ENCODE results near the gene KIF7. TPM values are rescaled to one million over a fixed set of nuclear protein-coding genes. Genes with fewer than 3 reads are reported as not detected.
"Not testable (repeated sequence)": the region's sequence is repeated elsewhere in the genome, so short reads cannot be mapped to it uniquely, and the experiment has no call there.

Gene KIF7, protein sequence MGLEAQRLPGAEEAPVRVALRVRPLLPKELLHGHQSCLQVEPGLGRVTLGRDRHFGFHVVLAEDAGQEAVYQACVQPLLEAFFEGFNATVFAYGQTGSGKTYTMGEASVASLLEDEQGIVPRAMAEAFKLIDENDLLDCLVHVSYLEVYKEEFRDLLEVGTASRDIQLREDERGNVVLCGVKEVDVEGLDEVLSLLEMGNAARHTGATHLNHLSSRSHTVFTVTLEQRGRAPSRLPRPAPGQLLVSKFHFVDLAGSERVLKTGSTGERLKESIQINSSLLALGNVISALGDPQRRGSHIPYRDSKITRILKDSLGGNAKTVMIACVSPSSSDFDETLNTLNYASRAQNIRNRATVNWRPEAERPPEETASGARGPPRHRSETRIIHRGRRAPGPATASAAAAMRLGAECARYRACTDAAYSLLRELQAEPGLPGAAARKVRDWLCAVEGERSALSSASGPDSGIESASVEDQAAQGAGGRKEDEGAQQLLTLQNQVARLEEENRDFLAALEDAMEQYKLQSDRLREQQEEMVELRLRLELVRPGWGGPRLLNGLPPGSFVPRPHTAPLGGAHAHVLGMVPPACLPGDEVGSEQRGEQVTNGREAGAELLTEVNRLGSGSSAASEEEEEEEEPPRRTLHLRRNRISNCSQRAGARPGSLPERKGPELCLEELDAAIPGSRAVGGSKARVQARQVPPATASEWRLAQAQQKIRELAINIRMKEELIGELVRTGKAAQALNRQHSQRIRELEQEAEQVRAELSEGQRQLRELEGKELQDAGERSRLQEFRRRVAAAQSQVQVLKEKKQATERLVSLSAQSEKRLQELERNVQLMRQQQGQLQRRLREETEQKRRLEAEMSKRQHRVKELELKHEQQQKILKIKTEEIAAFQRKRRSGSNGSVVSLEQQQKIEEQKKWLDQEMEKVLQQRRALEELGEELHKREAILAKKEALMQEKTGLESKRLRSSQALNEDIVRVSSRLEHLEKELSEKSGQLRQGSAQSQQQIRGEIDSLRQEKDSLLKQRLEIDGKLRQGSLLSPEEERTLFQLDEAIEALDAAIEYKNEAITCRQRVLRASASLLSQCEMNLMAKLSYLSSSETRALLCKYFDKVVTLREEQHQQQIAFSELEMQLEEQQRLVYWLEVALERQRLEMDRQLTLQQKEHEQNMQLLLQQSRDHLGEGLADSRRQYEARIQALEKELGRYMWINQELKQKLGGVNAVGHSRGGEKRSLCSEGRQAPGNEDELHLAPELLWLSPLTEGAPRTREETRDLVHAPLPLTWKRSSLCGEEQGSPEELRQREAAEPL (N-terminal part only)
- total RNA-seq = 1 to 10 TPM; 1.7 to 2.5 TPM
- long read RNA-seq, partial matches to known transcripts = 1 of 2 reads
- long read RNA-seq, other reads (novel, unspliced or antisense) = 1 of 2 reads

DNA sequence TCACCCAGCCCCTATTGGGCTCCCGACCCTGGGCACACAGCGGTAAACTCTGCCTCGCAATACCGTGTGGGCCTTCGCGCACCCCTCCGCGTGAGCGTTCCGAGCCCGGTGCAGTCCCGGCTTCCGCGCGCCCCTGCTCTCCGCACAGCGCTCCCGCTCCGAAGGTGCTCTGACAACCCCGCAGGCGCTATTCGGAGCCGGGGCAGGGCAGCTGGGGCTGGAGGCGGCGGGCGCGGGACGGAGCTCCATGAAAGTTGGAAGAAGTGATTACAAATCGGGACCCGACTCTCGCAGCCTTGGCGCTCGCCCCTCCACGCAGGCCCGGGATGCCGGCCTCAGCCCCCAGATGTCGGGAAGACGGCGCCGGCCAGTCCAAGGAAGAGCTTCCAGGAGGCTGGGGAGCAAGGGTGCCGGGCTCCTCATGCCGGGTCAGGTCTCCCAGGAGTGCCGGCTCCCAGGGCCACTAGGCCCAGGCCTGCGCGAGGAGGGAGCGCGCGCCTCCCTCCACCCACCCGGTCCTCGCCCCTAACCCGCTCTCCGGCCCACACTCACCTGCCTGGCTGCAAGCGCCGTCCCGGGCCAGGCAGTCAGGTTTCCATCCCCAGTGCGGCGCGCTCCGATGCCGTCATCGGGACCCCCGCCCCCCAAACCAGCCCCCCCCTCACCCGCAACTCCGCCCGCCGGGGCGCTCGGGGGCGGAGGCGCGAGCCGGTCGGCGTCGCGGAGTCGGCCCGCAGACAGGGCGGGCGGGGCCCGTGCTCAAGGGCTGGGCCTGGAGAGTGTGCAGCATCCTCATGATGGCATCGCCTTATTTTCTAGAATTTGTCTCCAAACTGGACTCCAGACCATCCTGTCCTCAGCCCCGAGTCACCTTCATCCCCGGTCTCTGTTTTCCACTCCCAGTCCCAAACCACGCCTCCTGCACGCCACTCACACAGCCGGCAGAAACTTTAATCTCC is at the start of gene KIF7:
Gene KIF7, minus strand, starts transcription at position 621 of the 959 bp plus-strand sequence. CDS start 2,537 bp downstream, outside the sequence.
- peak; percentile 76 for ATAC-seq
- DNase-seq = peak in 1 of 2 donors; percentile 27
- intact Hi-C loops (cut with DNase I, micrococcal nuclease) = no loop called here

- DNase-seq (no peak), ATAC-seq (no peak)
- intact Hi-C loops (cut with DNase I, micrococcal nuclease) = no loop called here
Measured at GRCh38 chr15:89704411-89704810, 49.1 kb upstream of the KIF7 start.

GRCh38 chr15:89695198-89695597 is 39.9 kb upstream of the KIF7 start:
- no peak for DNase-seq
- ATAC-seq = no peak
- intact Hi-C loops (cut with DNase I, micrococcal nuclease) = no loop called here

DNA sequence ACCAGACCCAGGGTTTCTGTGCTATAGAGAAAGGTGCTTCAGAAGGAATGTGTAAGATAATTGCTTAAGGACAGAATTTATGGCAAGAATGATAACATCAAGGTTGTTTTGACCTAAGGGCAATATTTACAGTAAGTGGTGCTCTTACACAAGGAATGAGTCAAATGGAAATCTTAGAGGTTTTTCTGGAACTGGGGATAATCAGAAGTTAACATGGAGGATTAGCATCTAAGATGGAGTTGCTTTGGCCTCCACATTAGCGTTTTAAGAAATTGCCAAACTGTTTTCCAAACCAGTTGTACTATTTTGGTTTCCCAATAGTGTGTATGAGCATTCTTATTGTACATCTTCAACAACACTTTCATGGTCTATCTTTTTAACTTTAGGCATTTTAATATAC is 38.4 kb upstream of the KIF7 start:
- intact Hi-C loops (cut with DNase I, micrococcal nuclease) = no loop called here
- DNase-seq (no peak), ATAC-seq (no peak)

DNA sequence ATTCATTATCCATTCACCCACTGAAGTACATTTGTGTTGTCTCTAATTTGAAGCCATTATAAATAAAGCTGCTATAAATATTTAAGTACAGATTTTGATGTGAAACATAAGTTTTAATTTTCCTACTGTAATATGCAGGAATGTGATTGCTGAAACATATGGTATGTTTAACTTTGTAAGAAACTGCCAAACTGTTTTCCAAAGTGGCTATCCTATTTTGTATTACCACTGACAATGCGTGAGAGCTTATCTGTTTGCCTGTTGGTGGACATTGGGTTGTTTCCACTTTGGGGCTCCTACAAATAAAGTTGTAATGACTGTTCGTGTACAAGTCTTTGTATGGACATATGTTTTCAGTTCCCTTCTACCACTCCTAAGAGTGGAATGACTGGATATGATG is 37.8 kb upstream of the KIF7 start:
- intact Hi-C loops (cut with DNase I, micrococcal nuclease) = no loop called here
- DNase-seq (no peak), ATAC-seq (no peak)

- peak; percentile 94 for ATAC-seq
- intact Hi-C loops (cut with DNase I, micrococcal nuclease) = no loop called here
- DNase-seq = peak; percentile 93
Measured at GRCh38 chr15:89690276-89691218, 35.3 kb upstream of the KIF7 start, which contains the start of the genes PEX11A and WDR93. TSS of gene PEX11A (minus strand) at chr15:89690754. CDS start at chr15:89690632, 122 bp downstream. TSS of gene WDR93 (plus strand) at chr15:89690811. CDS start at chr15:89701747, 10,936 bp downstream.

DNA sequence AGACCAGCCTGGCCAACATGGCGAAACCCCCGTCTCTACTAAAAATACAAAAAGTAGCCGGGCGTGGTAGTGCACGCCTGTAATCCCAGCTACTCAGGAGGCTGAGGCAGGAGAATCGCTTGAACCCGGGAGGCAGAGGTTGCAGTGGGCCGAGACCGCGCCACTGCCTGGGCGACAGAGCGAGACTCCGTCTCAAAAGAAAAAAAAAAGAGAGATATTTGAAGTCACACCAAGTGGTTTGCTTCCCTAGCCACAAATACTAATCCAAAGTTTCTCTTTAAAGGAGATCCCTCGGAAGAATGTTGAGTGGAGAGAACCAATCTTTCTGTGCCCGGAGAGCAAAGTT is 34.6 kb upstream of the KIF7 start:
- intact Hi-C loops (cut with DNase I, micrococcal nuclease); DNase-seq: not testable (repeated sequence)
- peak; percentile 16 for ATAC-seq

DNA sequence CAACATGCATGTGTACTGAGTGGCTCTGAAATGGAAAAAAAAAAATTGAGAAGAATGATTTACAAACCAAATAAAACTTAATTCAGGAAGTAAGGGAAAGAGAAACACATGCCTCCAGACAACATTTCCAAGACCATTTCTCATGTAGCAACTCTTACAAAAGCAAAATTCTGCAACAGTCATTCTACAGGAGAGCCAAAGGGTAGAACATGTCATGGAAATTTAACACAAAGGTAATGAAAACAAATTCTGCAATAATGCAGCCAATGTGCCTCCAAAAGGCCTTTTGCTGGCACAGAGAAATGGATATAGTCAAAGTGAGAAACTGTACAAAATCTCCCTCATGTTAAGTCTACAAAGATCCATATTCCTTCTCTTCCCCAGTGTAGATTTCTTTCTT is 31.3 kb upstream of the KIF7 start:
- DNase-seq (no peak), ATAC-seq (no peak)
- intact Hi-C loops (cut with DNase I, micrococcal nuclease) = no loop called here

DNA sequence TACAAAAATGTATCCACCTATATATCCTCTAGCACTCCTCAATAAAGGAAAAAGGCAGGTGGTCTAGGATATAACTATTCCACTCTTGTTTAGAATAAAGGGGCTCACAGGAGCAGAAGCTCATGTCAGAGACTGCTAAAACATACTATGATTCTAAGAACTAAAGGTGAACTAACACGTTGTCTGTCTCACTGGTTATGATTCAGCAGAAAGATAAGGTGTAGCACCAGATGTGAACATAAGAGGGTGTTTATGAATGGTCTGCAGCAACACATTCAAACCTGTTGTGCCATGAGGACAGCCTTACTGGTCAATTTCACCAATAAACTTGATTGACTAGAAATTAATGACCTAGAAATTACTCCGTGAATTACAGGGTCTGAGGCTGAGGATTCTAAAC is 30.7 kb upstream of the KIF7 start:
- intact Hi-C loops (cut with DNase I, micrococcal nuclease) = no loop called here
- DNase-seq = no peak
- no peak for ATAC-seq

- intact Hi-C loops (cut with DNase I, micrococcal nuclease) = no loop called here
- ATAC-seq (peak; percentile 10), DNase-seq (no peak)
Measured at GRCh38 chr15:89681146-89681545, 25.9 kb upstream of the KIF7 start.

DNA sequence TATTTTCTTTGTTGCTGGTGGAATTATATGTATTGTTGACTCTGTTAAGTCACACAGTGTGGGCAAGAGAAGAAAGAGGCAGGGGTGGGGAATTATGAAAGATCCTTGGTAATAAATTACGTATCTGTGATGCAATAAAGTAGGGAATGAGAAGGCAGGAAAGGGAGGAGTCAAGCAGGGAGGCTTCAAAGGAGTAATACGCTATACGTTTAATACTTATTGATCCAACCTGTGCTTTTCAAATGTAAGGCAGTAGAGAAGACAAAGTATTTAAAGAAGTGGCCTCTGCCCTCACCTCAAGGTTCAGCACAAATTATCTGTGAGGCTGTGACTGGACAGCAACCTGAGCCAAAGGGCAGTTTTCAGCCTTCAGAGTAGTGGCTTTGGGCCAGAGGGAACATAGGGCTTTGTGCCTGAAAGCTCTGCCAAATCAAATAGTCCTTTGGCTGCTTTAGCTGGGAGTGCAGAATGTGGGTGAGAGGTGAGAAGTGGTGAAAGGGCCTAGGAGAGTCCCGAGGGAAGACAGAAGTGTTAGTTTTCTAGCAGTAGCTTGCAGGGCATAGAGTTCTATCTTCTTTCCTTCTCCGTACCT is 25.1 kb upstream of the KIF7 start:
- intact Hi-C loops (cut with DNase I, micrococcal nuclease) = no loop called here
- ATAC-seq = peak; percentile 93
- DNase-seq = peak; percentile 61 to 79

DNA sequence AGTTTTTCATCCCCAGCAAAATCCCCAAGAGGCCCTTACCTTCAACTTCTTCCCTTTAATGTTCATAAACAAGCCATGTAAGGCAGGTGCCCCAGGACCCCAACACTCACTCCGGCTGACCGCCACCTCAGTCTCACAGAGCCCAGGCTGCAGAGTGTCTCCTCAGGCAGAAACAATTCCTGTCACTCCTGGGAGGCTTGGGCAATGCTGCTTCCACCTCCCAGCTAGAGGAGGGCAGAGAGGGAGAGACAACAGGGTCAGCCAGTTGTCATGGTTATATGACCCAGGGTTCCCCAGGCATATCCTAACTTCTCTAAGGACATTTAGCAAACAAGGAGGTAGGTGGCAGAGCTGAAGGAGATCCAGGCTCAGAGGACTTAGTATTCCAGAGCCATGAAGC is 23.9 kb upstream of the KIF7 start, which contains the start of gene PLIN1:
Gene PLIN1, minus strand, starts transcription at position 156 of the 400 bp plus-strand sequence. CDS start 1,878 bp downstream, outside the sequence.
- ATAC-seq (no peak), DNase-seq (no peak)
- intact Hi-C loops (cut with DNase I, micrococcal nuclease) = no loop called here

DNA sequence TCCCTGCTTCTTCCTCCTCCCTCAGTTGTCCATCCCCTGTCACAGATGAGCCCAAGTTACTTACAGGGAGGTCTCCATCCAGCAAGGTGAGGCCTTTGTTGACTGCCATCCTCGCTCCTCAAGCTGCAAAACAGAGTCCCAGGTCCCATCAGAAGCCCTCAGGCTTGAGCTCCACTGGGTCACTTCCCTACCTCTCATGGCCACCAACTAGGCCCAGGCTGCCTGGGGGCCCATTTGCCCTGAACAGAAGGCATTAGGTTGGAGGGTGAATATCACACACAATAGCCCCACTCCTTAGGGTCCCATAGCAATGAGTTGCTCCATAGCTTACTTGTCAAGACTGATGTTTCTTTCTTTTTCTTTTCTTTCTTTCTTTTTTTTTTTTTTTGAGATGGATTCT is 22.1 kb upstream of the KIF7 start:
- DNase-seq (no peak), ATAC-seq (no peak)

GRCh38 chr15:89675606-89676005 is 20.3 kb upstream of the KIF7 start:
- no peak for DNase-seq
- intact Hi-C loops (cut with DNase I, micrococcal nuclease) = no loop called here

More for the DNA sequence above, 22.1 kb upstream of the KIF7 start:
- intact Hi-C loops (cut with DNase I, micrococcal nuclease) = no loop called here

GRCh38 chr15:89674526-89674925 is 19.3 kb upstream of the KIF7 start:
- no peak for ATAC-seq
- intact Hi-C loops (cut with DNase I, micrococcal nuclease) = no loop called here

More at GRCh38 chr15:89675606-89676005, 20.3 kb upstream of the KIF7 start:
- ATAC-seq = no peak

DNA sequence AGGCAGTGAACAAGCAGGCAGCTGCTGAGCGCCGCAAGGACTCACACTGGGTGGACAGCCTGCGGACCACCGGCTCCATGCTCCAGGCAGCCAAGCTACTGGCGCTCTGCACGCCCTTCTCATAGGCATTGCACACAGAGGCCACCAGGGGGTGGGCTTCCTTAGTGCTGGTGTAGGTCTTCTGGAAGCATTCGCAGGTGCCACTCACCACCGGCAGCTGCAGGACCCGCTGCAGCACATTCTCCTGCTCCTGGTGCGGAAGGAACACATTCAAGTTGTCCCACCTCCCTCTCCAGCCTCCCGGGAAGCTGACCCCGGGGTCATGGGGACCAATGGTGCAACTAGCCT is 17.9 kb upstream of the KIF7 start:
- no peak for DNase-seq
- no peak for ATAC-seq
- intact Hi-C loops (cut with DNase I, micrococcal nuclease) = no loop called here

More at GRCh38 chr15:89674526-89674925, 19.3 kb upstream of the KIF7 start:
- DNase-seq = no peak

All from left colon (tissue), 2 donors.